ENCODE results near the gene PTPRH.
"Not testable (repeated sequence)": the region's sequence is repeated elsewhere in the genome, so short reads cannot be mapped to it uniquely, and the experiment has no call there.

PTPRH gene

DNA sequence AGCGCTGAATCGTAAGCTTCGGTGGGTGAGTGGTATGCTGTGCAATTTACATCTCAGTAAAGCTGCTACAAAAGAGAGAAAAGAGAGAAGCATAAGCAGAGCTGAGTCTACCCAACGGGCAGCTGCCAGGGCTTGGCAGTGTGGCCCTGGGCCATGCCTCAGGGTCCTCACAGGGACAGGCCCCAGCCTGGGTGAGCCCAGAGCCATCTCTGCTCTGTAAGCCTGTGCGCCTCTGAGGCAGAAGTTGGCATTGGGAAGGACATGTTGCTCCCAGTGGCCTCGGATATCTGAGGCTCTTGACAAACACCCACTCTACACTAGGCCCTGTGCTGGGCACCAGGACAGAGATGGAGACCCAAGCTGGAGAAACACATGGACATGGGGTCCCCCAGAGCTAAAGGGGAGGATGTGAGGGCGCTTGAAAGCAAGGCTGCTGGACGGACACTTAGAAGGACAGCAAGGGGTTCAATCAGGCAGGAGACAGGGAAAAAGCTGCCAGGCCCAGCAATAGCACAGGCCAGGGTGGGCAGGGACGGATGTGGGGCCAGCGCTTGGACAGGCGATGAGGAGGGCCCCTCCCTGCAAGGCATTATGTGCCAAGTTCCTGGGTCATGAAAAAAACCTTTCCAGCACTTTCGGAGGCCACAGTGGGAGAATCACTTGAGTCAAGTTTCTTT, 34.8 kb upstream of the PTPRH start:
- DNase-seq = no peak

DNA sequence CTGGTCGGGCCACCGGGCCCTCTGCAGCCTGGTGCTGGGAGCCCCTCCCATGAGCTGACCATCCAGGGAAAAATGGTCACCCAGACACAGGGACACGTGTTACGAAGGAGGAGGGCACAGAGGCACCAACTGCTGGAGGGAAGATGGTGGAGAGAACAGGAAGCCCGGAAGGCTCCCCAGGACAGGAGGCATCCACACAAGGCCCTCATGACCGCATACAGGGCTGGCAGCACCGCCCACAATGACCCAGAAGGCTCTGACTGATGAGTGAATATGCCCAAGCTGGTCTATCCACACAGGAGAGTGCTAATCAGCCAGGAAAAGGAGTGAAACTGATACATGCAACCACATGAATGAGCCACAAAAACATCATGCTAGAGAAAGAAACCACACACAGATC, 33.2 kb upstream of the PTPRH start:
- no peak for DNase-seq

DNA sequence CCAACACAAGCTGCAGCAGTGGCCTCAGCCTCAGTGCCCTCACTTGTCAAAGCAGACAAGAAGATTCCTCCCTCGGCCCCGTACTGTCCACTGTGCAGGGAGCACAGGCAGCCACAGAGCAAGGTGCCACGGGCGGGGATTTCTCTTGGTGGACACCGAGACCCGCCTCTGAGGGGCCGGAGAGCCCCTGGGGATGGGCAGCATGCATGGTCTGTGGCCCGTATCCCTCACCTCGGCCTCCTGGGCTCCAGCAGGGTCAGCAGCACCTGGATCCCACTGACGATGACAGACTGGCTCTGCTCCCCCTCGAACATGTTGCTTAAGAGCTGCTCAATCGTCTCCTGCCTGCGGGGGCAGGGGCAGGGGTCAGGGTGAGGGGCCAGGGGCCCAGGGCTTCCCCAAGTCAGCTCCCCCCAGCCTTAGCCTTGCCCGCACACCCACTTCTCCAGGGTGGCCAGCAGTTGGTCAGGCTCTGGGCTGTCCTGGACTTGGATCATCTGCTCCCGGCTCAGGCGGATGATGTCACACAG, 32.7 kb upstream of the PTPRH start:
- no peak for DNase-seq

DNA sequence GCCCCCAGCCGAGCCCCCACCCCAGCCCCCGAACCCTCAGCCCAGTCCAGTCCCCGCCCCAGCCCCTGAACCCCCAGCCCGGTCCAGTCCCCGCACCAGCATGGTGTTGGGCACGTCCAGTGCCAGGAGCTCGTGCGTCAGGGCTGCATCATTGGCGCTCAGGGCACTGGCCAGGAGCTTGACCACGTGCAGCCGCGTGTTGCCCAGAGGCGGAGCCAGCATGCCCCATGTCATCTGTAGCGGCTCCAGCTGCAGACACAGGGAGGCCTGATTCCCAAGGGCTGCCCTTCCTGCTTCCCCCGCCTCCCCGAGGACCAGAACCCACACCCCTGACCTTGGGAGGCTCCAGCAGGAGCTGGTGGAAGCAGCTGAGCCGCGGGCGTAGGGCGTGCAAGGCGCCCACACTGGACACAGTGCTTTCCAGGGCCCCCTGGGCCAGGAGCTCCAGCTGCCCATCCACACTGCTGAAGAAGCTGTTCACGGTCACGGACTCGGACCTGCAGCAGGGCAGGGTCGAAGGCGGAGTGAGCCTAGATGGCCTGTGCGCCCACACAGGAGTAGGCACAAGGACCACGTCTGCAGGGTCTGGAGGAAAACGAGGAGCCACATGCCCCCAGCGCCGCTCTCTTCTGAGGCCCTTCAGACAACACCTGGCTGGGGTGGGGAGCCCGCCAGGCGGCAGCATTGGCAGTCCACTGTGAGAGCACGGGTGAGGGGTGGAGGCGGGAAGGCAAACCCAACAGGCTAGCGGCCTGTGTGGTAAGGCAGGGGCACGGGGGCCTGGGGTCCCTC, 32.0 kb upstream of the PTPRH start:
- DNase-seq = no peak

DNA sequence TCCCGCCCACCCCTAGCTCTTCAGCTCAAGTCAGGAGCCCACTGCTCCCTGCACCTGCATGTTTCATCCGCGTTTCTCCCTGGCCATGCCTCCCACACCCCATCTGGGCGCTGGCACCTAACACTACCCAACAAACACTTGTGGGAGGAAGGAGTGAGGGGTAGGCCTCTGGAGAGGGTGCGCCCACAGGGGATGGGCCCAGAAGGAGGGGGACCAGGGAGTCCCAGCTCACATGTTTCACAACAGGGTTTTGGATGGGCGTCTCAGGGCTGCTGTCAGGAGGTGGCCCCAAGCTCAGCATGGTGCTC, 31.4 kb upstream of the PTPRH start:
- DNase-seq = no peak

DNA sequence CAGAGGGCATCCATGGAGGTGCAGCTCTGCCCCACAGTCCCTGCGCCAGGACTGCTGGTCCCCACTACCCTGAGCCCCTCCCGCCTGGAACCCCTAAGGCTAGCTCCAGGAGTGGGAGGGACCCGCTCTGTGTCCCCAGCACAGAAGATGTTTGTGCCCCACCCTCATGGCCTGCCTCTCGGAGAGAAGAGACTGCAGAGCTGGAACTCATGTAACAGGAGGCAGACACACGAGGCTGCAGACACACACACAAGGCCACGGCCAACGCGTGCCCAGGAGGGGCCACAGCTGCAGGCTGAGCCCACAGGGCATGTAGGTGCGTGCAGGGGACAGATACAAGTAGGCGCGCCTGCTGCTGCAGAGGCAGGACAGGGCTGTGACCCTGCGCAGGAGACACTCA, 29.7 kb upstream of the PTPRH start:
- DNase-seq = no peak

DNA sequence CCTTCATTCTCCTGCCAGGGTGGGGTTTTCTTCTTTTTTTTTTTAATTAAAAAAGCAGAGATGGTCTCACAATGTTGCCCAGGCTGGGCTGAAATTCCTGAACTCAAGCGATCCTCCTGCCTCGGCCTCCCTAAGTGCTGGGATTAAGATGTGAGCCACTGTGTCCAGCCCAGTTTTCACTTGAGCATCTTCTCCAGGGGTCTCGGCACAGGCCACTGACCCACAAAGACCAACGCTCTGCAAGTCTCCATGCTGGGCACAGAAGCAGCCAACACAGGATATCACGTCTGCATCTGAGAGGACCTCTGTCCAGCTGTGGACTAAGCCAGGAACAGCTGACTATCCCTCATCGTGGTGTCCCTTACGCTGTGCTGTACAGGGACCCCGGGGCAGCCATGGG, 28.7 kb upstream of the PTPRH start:
- DNase-seq = no peak

DNA sequence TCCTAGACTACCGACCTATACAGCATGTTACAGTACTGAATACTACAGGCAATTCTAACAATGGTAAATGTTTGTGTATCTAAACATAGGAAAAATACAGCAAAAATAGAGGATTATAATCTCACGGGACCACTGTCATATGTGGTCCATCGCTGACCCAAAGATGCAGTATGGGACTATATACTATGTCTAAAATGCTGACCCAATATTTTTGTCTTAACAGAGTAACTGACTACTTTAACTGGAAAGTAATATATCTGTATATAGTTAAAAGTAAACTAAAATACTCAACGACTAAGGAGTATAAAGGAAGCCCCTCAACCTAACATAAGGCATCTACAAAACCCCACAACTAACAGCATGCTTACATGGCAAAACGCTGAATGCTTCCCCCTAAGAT, 23.7 kb upstream of the PTPRH start:
- no peak for DNase-seq

DNA sequence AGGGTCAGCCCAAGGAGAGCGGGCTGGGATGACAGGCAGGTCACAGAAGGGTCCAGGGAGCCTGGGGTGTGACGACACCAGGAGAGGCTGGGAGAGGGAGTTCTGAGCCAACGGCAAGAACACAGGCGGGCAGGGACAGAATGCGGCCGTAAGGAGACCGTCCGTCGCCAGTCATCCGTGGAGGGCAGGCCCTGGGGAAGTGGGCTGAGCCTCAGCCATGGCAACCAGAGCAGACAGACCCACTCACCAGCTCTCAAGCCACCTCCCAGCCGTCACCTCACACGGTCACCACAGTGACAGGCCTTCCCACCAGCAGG, 22.9 kb upstream of the PTPRH start:
- DNase-seq = no peak

DNA sequence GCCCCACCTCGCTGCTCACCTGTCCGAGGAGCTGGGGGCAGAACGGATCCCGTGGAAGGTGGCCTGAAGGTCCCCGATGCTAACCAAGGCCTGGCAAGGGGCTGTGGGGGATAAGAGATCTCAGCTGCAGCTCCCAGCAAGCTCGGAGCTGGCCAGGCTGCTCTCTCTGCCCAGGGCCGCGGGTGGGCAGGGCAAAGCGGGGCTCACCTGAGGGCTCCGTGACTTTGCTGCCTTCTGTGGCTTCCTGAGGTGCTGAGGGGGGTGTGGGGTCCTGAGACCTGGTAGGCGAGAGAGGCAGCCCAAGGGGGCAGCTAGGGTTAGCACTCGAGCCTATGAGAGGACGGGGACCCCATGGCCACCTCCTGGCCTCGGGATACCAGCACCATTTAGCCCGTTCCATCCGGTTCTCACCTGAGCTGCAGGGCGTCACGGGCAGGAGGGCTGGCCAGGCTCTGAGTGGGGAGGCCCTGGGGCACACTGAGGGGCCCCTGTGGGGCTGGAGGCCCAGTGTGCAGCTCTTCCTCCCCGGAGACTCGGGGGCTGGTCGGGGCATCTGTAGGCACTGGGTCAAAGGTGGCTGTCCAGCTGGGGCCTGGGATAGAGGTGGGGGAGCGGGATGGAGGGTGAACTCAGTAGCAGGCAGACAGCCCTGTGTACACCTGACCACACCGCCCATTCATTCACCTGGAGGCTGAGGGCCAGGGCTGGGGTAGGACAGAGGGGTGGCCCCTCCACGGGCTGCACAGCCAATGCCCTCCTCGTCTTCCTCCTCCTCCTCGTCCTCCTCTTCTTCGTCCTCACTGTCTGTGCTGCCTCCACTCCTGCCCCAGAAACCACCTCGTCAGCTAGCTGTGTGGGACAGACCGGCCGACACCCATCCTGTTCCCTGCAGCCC, 22.3 kb upstream of the PTPRH start:
- DNase-seq = no peak

DNA sequence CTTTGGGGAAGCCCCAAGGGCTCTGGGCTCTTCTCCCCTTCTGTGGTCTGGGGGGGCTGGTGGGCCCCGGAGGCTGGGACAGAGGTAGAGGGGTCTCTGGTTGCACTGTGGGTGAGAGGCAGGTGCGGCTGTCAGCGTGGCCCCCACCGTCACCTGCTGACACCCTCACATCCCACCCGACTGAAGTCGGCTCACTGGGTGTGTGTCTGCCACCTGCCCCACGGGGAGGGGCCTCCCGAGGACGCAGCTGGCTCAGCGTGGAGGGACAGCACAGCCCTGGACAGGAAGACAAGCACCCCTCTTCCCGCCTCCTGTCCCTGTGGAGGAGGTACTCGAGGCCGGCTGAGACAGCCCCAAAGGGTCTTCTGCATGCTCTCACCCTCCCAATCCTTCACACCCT, 21.5 kb upstream of the PTPRH start:
- DNase-seq = no peak

DNA sequence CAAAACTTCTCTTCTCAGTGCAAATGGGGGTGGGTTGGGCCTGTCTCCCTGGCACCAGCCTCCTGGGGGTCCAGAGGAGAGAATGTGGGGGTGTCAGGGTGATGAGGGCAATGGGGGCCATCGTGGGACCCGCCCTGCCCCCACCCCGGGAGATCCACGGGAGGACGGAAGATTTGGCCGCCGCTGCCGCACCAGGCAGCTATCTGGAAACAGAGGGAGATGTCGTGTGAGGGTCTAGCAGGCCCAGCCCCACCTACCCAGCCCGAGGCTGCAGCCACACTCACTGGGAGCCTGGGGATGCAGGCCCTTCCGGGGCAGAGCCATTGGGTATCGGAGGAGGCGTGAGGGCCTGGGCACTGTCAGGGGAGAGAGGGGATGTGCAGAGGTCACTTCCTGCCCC, 21.0 kb upstream of the PTPRH start:
- no peak for DNase-seq

DNA sequence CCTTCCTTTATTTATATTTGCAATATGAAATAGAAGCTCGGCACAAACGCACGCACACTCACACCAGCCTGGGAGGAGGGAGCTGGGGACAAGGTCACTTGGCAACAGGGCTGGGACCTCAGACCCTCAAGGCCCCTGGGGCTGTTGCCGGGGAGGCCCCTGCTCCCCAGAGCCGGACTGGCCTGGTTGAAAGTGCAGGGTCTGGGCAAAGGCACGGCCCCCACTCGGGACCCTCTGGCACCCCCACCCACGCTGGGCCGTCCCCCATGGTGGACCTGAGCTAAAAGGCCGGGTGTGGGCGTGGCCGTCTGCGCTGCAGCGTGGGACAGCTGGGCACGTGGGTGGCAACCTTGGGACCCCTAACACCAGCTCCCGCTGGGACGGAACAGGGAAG, 20.5 kb upstream of the PTPRH start:
- DNase-seq = no peak

DNA sequence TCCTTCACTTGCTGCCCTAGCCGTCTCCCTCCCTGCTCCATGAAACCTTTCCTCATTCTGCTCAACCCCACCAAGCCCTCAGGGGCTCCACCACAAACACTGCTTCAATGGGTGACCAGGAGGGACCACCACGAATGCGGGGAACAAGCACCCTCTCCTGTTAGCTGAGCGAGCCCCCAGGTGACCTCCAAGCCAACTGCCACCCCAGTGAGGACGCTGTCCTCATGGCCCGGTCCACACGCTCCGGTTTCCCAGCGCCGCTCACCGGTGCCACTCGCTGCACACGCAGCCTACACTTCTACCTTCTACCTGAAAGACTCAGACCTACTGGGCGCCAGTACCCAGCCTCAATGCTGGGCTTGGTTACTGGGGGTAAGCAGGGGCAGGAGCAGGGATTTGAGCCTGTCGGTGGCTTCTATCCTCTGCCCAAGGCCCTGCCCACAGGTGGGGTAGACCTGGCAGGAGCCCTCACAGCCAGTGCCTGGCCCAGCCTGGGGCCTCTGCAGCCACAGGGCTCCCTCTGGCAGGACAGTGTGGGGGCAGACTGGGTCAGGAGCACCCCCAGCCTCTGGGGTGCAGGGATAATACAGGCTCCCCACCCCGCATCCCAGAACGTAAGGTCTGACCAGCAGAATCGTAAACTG, 20.0 kb upstream of the PTPRH start:
- no peak for DNase-seq

DNA sequence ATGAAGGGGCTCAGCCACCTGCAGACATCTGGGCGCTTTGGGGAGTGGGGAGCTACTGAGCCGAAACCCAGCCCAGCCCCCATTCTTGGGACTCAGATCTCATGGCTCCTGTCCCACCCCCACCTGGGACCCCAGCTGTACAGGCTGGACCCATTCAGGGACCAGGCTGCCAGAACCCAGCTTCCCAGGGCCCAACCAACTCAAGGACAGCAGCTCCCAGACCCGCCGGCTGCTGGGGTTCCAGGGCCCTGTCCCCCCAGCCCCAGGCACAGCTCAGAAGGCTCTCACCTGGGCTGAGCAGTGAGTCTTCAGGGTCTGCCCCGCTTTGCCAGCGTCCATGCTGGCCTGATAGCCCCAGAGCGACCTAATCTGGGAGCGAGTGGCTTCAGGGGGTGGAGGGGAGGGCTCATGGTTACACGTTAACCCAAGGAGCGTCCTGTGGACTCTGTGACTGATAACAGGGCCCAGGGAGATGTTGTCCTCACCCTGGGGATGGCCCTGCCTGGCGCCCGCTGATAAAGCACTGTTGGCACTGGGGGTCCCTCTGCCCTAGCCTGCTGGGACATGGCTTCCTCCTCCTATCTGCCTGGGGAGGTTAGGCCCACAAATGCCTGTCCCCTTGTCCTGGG, 19.2 kb upstream of the PTPRH start, which contains the start of gene TMEM86B:
Gene TMEM86B (minus strand): TSS at position 361 of the 629 bp plus-strand sequence. CDS start 22 bp downstream, at position 339.
- no peak for DNase-seq

DNA sequence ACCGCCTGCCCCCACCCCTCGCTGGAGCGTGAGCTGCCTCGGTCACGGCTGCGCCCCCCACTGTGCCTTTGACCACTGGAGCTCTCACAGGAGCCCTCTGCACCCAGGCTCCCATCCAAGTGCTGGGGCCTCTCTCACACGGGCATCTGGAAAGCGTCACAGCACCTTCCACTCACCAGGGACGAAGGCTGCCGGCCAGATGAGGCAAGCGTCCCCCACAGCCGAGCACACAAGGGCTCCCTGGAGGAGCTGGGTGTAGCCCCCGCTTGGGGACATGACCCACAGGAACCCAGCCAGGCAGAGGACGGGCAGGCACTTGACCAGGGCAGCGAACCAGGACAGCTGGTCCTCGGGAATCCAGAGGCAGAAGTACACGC, 18.7 kb upstream of the PTPRH start:
- DNase-seq = no peak

DNA sequence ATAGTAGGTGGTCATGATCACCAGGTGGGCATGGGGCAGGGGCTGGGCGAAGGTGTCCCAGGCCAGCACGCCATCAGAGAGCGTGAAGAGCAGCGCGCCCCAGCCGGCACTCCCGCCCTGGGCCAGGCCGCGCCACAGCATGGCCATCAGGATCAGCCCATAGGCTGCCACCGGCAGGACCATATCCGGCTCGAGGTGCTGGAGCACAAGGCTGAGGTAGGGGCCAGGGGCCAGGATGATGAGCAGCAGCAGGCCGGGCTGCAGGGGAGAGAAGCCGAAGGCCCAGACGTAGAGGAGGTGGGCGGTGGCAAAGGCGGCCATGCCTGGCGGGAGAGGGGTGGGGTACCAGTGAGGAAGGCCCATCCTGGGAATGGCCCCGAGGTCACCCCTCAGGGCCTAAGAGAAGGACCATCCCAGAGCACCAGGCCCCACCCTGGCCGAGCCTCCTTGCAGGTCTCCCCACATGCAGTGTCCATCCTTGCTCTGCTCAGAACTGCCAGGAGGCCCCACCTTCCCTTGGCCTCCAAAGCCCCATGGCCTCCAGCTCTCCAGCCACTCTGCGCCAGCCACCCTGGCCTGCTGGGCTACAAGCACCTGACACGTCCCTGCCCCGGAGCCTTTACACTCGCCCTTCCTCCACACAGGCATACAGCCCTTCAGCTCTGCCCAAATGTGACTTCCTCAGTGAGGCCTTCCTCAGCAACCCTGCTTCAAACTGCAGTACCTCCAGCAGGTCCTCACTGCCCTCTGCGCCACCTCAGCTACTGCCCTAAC, 18.1 kb upstream of the PTPRH start:
- no peak for DNase-seq

DNA sequence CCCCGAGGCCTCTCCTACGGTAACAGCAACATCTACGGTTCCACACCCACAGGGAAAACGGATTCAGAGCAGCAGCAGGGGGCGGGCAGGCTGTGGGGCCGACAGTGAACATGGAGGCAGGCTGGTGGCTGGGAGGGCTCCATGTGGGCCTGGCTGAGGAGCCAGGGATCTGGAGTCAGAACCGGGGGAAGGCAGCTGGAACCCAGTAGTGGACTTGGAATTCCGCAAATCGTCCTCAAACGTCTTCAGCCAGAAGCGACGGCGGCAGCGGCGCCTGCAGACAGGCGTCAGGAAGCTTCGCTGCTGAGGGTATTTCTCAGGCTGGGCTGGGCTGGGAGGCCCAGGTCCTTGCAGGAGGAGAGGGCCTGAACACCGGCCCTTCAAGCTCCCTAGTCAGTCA, 17.5 kb upstream of the PTPRH start:
- DNase-seq = no peak

DNA sequence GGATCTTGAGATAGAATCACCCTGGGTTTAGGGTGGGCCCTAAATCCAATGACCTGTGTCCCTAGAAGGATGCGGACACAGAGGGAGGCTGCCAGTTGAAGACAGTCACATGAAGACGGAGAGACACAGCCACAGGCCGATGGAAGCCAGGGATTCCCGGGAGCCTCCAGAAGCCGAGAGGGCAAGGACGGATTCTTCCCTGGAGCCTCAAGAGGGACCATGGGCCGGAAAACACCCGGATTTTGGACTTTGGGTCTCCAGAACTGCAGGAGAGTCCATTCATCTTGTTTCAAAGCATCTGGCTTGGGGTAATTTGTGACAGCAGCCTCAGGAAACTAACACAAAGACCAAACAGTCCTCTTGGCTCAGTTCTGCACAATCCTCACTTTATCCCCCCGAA, 17.0 kb upstream of the PTPRH start:
- no peak for DNase-seq

DNA sequence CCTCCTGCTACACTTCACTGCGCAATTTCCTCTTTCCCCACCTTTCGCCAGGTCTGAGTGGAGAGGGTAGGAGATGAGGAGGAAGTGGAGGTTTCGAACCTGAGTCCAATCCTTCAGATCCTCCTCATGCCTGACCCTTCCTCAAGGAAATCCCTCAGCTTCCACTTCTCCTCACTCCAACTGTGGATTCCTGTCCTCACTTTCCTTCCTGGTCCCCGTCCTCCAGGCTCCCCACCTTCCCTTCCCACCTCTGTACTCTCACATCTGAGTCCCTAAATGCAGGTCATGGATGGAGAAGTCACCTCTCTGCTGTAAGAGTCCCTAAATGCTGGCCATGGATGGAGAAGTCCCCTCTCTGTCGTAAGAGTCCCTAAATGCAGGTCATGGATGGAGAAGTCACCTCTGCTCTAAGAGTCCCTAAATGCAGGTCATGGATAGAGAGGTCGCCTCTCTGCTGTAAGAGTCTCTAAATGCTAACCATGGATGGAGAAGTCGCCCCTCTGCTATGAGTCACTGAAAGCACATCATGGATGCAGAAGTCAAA, 16.2 kb upstream of the PTPRH start:
- no peak for DNase-seq

DNA sequence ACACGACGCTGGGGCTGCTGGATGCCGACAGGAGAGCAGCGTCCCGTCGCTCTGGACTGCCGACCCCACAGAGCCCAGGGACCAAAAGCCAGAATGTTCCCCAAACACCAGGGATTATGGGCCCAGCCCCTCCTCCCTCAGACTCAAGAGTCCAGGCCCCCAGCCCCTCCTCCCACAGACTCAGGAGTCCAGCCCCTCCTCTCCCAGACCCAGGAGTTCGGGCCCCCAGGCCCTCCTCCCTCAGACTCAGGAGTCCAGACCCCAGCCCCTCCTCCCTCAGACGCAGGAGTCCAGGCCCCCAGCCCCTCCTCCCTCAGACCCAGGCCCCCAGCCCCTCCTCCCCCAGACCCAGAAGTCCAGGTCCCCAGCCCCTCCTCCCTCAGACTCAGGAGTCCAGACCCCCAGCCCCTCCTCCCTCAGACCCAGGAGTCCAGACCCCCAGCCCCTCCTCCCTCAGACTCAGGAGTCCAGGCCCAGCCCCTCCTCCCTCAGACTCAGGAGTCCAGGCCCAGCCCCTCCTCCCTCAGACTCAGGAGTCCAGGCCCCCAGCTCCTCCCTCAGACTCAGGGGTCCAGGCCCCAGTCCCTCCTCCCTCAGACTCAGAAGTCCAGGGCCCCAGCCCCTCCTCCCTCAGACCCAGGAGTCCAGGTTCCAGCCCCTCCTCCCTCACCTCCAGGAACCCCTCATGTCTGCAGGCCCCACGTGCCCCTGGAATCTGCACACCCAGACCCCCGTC, 15.5 kb upstream of the PTPRH start:
- not testable (repeated sequence) for DNase-seq

Measured in T-helper 9 cell (primary cell).